NCI-H345 treated with DMSO at 0.1 percent for 48 hours (cell line): ENCODE data around the gene MLST8.
A peak's percentile ranks its signal among the peaks of the same experiment; 100 is the strongest.

Source experiments
- DNase-seq: peaks from one replicate; lab custom pipeline; 2025; ENCODE audit not compliant: unreplicated experiment; lab: John Stamatoyannopoulos, UW

MLST8 gene

DNA sequence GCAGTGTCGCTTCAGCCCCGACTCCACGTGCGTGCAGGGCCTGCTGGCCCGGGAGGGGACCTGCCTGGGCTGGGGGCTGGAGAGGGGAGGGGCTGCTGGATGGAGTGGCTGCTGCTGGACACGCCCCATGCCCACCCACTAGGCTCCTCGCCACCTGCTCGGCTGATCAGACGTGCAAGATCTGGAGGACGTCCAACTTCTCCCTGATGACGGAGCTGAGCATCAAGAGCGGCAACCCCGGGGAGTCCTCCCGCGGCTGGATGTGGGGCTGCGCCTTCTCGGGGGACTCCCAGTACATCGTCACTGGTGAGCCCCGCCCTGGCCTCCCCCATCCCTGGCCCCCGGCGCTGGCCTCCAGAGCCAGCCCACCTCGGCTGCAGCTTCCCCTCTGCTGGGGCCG, 3.1 kb downstream of the MLST8 start:
- peak; percentile 61 for DNase-seq

DNA sequence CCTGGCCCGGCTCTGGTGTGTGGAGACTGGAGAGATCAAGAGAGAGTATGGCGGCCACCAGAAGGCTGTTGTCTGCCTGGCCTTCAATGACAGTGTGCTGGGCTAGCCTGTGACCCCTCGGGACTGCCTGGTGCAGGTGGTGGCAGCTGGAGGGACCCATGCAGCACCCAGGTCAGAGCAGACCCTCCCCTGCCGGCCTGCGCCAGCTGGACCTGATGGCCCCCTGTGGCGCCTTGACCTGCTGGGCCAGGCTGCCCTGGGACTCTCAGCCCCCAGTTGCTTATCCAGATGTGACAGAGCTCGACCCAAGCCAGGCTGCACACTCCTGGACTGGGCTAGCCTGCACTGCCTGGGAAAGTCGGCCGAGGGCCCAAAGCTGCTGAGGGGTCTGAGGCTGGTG, 3.5 kb downstream of the MLST8 start:
- DNase-seq: no peak

- DNase-seq: no peak
Observed at GRCh38 chr16:2209258-2210008, 4.2 kb downstream of the MLST8 start.

DNA sequence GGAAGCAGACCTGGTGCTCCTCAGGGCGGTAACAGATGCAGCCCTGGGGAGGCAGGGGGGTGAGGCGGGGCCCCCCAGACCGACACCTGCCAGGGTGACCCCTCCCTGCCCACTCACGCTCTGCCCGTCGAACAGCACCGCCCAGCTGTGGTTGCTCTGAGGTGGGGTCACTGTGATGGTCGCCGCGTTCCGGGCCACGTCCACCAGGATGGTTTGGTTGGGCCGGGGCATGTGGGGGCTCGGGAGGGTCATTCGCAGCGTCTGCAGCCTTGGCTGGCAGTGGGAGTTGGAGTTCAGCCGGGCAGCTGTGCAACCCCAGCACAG, 4.7 kb downstream of the MLST8 start:
- DNase-seq: no peak

DNA sequence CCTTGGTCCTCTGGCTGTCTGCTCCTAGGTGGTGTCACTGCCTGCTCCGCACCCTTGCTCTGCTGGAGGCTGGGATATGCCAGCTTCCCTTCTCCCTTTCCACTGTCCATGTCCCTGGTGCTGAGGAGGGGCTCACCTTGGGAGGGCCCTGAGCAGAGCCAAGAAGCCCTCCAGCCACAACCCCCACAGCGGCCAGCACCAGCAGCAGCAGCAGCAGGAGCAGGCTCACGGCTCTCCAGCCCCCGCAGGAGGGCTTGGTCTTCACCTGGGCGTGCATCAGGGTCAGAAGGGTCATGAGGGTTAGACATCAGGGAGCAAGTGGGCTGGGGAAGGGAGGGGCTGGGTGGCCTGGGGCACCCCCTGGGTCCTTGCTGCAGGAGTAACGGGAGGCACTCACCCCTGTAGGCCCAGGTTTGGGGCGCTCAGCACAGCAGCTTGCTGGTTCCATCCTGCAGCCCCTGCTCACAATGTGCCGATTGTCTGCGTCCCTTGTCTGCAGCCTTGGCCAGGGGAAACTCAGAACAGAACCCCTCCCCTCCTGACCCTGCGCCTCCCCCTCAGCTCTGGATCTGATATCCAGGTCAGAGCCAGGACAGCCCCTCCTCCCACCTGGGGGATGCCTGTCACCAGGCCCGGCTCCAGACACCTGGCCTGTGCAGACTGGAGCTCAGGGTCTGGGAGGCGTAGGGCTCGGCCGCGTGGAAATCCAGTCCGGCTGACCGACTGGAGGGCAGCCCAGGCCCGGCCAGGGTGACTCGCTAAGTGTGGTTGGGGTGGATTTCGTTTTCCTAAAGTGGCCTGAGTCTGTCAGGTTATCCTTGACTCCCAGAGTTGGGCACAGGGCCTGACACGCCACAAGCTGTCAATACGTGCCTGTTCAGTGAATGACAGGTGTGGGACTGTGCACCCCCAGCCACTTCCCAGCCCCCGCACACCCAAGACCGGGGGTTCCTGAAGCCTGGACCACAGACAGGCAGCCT, 5.4 kb downstream of the MLST8 start, which contains the start of gene BRICD5:
TSS of gene BRICD5 (minus strand) at position 478 of the 980 bp plus-strand sequence. CDS start at position 448, 30 bp downstream.
- DNase-seq: no peak

DNA sequence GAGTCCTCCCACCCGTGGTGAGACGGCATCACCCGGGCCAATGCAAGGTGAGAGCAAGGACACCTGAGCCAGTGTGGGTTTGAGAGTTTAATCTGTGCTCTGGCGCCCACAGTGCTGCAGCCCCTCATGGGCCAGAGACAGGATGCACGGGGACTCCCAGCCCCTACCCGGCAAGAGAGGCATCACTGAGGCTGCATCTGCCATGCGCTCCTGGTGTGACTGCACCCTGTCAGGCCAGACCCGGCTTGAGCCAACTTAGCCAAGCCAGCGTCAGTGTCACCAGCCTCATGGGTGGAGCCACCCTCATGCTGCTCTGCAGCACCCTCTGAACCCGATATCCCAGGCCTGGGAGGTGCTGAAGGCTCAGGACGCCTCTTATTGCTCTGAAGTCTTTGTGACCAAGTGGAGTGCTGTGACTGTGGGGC, 6.7 kb downstream of the MLST8 start:
- DNase-seq: no peak

DNA sequence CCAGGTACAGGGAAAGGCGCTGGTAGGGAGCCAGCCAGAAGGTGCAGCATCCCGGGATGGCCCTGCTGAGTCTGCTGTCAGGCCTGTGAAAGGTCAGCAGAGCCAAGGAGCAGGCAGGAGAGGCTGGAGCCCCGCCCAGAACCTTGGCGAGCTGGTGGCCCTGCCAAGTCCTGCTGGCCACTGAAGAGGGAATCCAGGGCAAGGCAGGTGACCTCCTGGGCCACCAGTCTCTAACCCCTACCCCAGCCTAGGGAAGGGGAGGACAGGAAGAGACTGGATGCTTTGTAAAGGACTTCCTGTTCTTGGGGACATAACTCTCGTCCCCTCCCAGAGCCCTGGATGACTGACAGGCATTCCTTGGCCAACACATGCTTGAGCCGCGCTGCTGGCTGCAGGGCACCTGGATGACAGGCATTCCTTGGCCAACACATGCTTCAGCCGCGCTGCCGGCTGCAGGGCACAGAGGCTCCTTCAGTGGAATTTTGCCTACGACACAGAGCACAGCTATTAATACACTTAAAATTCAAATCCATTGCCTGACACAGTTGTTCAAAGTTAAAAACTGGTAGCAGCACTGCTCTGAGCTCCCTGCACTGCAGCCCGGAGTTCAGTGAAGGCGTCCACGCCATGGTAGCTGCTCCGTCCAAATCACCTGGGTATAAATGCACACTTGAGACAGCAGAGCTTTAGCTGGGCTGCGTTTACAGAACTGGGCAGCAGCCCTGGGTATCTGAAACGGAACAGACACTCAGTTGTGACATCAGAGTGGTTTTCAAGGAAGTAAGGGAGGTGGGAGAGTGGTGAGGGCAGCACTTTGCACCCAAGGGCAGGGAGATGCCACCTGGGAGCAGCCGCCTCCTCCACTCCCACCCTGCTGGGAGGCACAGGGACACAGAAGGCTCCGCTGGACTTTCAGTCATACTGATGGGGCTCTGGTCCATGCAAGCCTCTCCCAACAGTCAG, 7.4 kb downstream of the MLST8 start:
- no peak for DNase-seq

GRCh38 chr16:2213817-2214718, 8.8 kb downstream of the MLST8 start:
- no peak for DNase-seq

- no peak for DNase-seq
Observed at GRCh38 chr16:2214719-2214968, 9.4 kb downstream of the MLST8 start, which contains the start of gene PGP. Gene PGP, minus strand, starts transcription at chr16:2214840. Its CDS starts 63 bp downstream, at chr16:2214777.

- DNase-seq: no peak
Observed at GRCh38 chr16:2216330-2216729, 11.1 kb downstream of the MLST8 start.

DNA sequence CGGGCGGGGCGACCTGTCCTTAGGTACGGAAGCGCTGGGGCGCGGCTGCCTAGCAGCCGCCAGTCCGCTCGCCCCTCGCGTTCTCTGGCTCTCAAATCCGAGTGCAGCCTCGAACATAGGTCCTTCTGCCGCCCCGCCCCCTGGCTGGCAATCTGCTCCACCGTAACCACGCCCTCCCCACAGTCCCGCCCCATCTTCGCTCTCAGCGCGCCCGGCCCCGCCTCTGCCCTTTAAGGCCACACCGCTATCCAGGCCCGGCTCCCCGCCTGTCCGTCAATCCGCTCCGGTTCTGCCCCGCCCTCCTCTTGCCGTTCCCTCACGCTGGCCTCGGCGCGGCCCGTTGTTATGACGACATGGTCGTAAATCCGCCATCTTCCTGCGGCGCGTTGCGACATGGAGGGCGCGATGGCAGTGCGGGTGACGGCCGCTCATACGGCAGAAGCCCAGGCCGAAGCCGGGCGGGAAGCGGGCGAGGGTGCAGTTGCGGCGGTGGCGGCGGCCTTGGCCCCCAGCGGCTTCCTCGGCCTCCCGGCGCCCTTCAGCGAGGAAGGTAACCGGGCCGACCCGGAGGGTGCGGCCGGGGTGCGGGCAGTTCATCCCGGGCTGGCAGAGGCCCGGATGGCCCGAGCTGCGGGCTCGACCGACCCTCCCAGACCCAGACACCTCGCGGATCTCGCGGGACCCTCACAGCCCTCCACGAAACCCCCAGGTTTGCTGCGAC, 18.1 kb downstream of the MLST8 start, which contains the start of gene E4F1:
TSS of gene E4F1 (plus strand) at position 371 of the 721 bp plus-strand sequence. CDS start at position 394, 23 bp downstream.
- DNase-seq: peak; percentile 98

GRCh38 chr16:2223942-2224486, 18.8 kb downstream of the MLST8 start:
- no peak for DNase-seq

GRCh38 chr16:2226245-2226793, 21.1 kb downstream of the MLST8 start:
- no peak for DNase-seq

GRCh38 chr16:2226918-2227317, 21.7 kb downstream of the MLST8 start:
- DNase-seq: no peak

DNA sequence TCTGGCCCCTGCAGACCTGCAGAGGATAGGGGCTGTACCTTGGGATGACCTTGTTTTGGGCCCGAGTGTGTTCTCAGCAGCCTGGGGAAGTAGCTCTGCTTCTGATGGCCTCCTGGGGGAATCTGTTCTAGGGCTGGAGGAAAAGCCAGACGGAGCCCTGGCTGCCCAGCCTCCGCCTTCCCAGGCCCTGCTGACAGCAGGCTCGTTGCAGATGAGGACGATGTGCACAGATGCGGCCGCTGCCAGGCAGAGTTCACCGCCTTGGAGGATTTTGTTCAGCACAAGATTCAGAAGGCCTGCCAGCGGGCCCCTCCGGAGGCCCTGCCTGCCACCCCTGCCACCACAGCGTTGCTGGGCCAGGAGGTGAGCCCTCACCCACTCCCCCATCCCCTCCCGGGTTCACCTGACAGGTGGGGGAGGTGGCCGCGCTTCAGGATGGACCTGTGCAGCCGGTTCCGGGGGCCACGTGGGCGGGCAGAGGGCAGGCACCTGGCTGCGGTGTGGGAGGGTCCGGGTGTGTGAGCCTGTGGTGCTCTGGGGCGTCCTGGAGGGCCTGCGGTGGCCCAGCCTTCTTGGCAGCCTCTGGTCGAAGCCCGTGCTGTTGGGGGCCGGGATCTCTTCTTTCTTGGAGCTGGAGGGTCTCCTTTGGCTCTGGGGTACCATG, 23.0 kb downstream of the MLST8 start:
- DNase-seq: no peak

DNA sequence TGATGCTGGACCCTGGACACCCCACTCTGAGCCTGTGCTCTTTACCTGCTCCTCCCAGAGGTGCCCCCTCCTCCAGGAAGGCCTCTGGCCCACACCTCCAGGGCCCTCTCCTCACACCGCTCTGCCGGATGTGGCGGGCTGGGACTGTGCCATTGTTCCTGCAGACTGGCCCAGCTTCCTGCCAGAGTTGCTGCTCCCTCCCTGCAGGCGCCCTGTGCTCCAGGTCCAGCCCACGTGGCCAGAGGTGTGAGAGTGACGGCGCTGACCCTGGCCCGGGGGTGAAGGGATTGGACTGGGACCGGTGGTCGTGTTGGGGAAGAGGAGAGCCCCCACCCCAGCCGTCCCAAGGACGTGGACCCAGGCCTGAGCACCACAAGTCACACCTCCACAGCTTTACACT, 23.8 kb downstream of the MLST8 start:
- no peak for DNase-seq

DNA sequence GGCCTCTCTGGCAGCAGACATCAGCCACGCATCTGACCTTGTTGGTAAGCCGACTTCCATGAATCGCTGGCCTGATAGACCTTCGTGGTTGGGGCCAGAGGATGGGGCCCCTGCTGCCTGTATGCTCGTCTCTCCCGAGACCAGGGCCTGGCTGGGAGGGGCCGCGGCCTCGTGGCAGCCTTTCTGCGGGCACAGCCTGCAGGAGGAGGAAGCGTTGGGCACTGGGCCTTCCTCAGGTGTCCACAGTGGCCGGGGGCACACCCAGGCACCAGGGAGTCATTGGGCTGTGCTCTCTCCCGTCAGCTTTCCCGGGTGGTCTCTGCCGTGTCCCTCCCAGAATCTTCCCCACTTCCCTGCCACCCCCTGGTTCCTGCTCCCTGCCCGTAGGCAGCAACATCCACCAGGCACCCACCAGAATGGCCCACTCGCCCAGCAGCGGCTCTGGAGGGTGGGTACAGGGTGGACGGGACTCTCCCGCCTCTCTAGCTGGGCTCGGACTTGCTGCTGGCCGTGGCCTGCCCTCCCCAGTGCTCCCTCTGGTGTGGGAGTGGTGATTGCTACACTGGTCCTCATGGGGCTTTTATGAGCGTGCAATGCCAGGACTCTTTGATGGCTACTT, 24.5 kb downstream of the MLST8 start:
- DNase-seq: no peak

GRCh38 chr16:2230376-2230775, 25.1 kb downstream of the MLST8 start:
- no peak for DNase-seq
